Right lobe of liver (tissue), 6 donors: ENCODE data around the gene PFKFB3. TPM values are rescaled to one million over a fixed set of nuclear protein-coding genes. Genes with fewer than 3 reads are reported as not detected.
"Not testable (repeated sequence)": the region's sequence is repeated elsewhere in the genome, so short reads cannot be mapped to it uniquely, and the experiment has no call there.

Experiments
- ATAC-seq, 4 donors: fragments of 200-7000 bp; cut with Tn5 transposase; one replicate each; pipeline ENCODE4 v1.9.1; 2020; ENCODE audit warnings: mild to moderate bottlenecking in 4 of 4, moderate library complexity in 4 of 4
- DNase-seq, 3 donors: peaks; one replicate each; pipeline ENCODE4 v3.0.0-alpha.2; 2020
- H3K27ac ChIP-seq, 3 donors: fragments of 200-600 bp; one replicate each; pipeline ENCODE4 v1.8.0; 2022
- H3K27me3 ChIP-seq, 2 donors: fragments of 200-600 bp; one replicate each; pipeline ENCODE4 v1.8.0; 2022
- H3K36me3 ChIP-seq, 4 donors: fragments of 200-600 bp; sonication (generic) in 1 of 4; one replicate each; pipeline versions ENCODE4 v1.5.1 to v1.8.0; 2017 to 2022; ENCODE audit warnings: control low read depth in 1 of 4
- H3K4me1 ChIP-seq, 4 donors: fragments of 200-600 bp; sonication (generic) in 1 of 4; one replicate each; pipeline versions ENCODE4 v1.5.1 to v1.8.0; 2017 to 2022; ENCODE audit warnings: control low read depth in 1 of 4
- H3K4me3 ChIP-seq, 3 donors: fragments of 200-600 bp; one replicate each; pipeline ENCODE4 v1.8.0; 2022
- H3K9me3 ChIP-seq, 4 donors: fragments of 200-600 bp; sonication (generic) in 1 of 4; one replicate each; pipeline versions ENCODE4 v1.5.1 to v1.8.0; 2017 to 2022; ENCODE audit warnings: control low read depth in 1 of 4
- POLR2A ChIP-seq: fragments of 450-650 bp; IDR thresholded peaks from one replicate; pipeline ENCODE4 v1.6.1; 2017; ENCODE audit warnings: antibody characterized with exemption, mild to moderate bottlenecking
- WGBS: methylation state at CpG from one replicate; pipeline ENCODE4 v1.1.6; 2018; ENCODE audit warnings: low coverage, low lambda C conversion rate; ENCODE audit not compliant: insufficient coverage; ENCODE audit errors: missing lambda C conversion rate; 5-methylcytosine and 5-hydroxymethylcytosine counted together
- intact Hi-C, 2 donors: fragments of 100-400 bp; cut with DNase I; formaldehyde crosslinking; loops; one replicate each; pipeline versions ENCODE4 v1.11.2 to v1.14.1; 2022
- total RNA-seq, 6 experiments: library from RNA; depleted of rRNA in 2 of 6; stranded (reverse); fragments of >200 nt in 2 of 6; fragmentation: NEBNext Ultra II Directional in 3 of 6; extraction: Animal tissue kit (Norgen Biotek cat#: 25700) in 3 of 6; gene quantifications; one replicate each; pipeline versions ENCODE4 v1.1.0 to v1.2.4, GENCODE V29; 2016 to 2023
- TF ChIP-seq, protein P1 (sequence below), 4 donors: fragments of 200-600 bp in 3 of 4; fragments of 450-650 bp in 1 of 4; IDR thresholded peaks; one replicate each; pipeline versions ENCODE4 v1.5.1 to v1.8.0; 2016 to 2022; ENCODE audit warnings: antibody characterized with exemption in 4 of 4, mild to moderate bottlenecking in 2 of 4
- donor health status: DM: no; HTN: yes; CAD: no.
- donor health status: DM: no; HTN: no; CAD: no.
- donor health status: DM: no; HTN: no; CAD: no.
- donor health status: DM: no; HTN: yes; CAD: no.
- donor health status: DM: no; HTN: yes; CAD: no.

The PFKFB3 gene
- total RNA-seq, 6 experiments from 2014 or later = 6.8 to 57.8 (median 20.8) TPM

DNA sequence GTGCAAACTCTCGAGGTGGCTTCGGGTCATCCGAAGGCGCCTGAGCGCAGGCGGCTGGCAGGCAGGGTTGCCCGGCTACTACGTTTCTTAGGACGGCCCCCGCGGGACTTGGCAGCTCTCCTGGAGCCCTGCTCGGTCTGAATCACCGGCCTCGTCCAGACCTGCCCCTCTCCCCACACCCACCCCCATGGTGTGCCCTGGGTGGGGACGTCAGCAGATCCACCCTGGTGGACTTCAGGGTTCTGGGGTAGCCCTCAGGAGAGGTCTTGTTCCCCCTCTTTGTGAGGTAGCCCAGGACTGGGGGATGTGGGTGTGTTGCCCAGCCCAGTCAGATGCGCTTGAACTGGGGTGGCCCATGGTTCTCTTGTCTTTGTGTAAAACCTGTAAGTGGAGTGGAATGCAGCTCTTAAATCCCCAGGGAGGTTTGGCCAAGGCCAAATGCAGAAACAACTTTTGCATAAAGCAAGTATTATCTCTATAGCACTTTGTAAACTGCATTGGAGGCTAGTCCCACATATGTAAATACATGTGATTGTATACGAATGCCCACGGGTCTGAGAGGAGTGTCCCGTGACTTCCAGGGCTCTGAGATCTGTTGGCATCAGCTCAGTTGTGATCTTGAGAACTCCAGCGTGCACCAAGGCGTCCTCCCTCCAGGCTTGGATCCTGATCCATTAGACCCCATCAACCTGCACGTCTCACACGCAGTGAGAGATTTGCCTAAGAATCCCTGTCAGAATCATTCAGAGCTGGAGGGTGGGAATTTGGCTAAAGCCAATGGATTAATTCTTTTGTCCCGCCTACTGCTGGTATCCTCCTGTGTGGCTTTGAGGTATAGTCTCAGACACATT, 1.8 kb downstream of the PFKFB3 start:
- peak overlapping the region in 2 of 3 donors; percentile 31 to 93 for H3K27ac ChIP-seq
- H3K27me3 ChIP-seq = no peaks in the 10 kb centered on the region
- intact Hi-C loops = loop anchor here (5.0 kb wide), 1 partner anchor 198 kb away; no protein-coding TSS in a partner anchor
- peaks cover 0 to 38% (median 8%) of the 10 kb centered on the region in 4 donors for H3K4me1 ChIP-seq
- DNase-seq = peak; percentile 58 to 80 (median 67)
- no peak for TF ChIP-seq POLR2A
- TF ChIP-seq, protein P1, sequence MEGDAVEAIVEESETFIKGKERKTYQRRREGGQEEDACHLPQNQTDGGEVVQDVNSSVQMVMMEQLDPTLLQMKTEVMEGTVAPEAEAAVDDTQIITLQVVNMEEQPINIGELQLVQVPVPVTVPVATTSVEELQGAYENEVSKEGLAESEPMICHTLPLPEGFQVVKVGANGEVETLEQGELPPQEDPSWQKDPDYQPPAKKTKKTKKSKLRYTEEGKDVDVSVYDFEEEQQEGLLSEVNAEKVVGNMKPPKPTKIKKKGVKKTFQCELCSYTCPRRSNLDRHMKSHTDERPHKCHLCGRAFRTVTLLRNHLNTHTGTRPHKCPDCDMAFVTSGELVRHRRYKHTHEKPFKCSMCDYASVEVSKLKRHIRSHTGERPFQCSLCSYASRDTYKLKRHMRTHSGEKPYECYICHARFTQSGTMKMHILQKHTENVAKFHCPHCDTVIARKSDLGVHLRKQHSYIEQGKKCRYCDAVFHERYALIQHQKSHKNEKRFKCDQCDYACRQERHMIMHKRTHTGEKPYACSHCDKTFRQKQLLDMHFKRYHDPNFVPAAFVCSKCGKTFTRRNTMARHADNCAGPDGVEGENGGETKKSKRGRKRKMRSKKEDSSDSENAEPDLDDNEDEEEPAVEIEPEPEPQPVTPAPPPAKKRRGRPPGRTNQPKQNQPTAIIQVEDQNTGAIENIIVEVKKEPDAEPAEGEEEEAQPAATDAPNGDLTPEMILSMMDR (IDR thresholded peaks at IDR 0.05) = no peak
- WGBS = 23% methylated on average over 11 of the region's 24 CpGs
- peak in 2 of 4 donors; percentile 2 for ATAC-seq
- H3K36me3 ChIP-seq = no peaks in the 10 kb centered on the region
- H3K9me3 ChIP-seq = no peaks in the 10 kb centered on the region
- peak overlapping the region; percentile 61 to 88 (median 84) for H3K4me3 ChIP-seq

- H3K9me3 ChIP-seq, H3K27ac ChIP-seq, H3K36me3 ChIP-seq, intact Hi-C loops, H3K27me3 ChIP-seq, ATAC-seq, H3K4me3 ChIP-seq: not testable (repeated sequence)
- peaks cover 0 to 24% (median 5%) of the 10 kb centered on the region in 4 donors for H3K4me1 ChIP-seq
- 80% methylated on average over 2 of the region's 29 CpGs for WGBS
- DNase-seq = peak in 1 of 3 donors; percentile 47
Observed at GRCh38 chr10:6206486-6206885, 3.8 kb downstream of the PFKFB3 start.

DNA sequence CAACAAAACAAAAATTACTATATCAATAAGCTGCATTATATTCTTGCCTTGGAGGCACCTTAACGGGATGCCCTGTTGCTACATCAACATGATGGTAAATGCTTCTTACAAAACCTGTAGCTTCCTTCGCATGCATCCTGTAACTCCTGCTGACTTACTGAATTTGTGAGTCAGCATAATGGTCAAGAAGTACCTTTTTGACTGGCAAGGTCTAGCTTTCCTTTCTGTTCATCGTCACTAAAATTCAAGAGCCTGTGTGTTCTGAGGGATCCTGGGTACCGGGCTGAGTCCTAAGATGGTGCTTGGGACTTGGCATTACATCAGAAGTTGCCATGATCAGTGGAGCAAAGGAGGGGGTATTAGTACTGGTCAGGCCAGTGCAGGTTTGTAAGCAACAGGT, 4.9 kb downstream of the PFKFB3 start:
- DNase-seq = peak in 1 of 3 donors; percentile 7
- Histone ChIP-seq H3K27ac (no peak overlapping the region), H3K36me3 (no peaks in the 10 kb centered on the region), H3K4me3 (no peak overlapping the region), H3K4me1 (peaks cover 0 to 13% (median 0%) of the 10 kb centered on the region in 4 donors), H3K9me3 (no peaks in the 10 kb centered on the region), H3K27me3 (no peaks in the 10 kb centered on the region)
- WGBS = 68% methylated on average over 4 of the region's 4 CpGs
- no peak for ATAC-seq
- TF ChIP-seq POLR2A = no peak
- TF ChIP-seq, protein P1 (IDR thresholded peaks at IDR 0.05) = no peak
- intact Hi-C loops = no loop called here

DNA sequence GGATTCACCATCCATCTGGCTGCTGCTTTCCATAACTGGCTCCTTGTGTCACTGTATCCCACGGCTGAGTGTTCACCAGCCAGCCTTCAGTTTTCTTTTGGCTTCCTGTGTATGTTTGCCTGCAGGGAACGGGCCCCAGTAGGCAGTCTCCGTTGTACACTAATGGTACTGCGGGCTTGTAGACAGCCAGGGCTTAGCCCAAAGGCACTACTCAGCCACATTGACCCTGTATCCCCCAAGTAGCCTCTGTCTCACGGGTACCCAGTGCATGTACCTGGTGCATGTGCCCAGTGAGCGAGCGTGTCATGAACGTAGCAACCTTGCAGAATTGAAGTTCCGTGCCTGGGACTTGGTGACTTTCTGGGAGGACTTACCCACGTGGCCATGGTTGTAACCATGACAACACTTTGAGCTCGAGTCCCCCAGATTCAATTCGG, 6.1 kb downstream of the PFKFB3 start:
- no peak for ATAC-seq
- Histone ChIP-seq H3K4me3 (no peak overlapping the region), H3K36me3 (peaks cover 0 to 3% (median 1%) of the 10 kb centered on the region in 4 donors), H3K27me3 (no peaks in the 10 kb centered on the region), H3K9me3 (no peaks in the 10 kb centered on the region), H3K27ac (no peak overlapping the region), H3K4me1 (peaks cover 0 to 8% (median 0%) of the 10 kb centered on the region in 4 donors)
- TF ChIP-seq, protein P1 (IDR thresholded peaks at IDR 0.05) = no peak
- TF ChIP-seq POLR2A = no peak
- intact Hi-C loops = no loop called here
- WGBS = 57% methylated on average over 9 of the region's 12 CpGs
- DNase-seq = peak in 1 of 3 donors; percentile 25

DNA sequence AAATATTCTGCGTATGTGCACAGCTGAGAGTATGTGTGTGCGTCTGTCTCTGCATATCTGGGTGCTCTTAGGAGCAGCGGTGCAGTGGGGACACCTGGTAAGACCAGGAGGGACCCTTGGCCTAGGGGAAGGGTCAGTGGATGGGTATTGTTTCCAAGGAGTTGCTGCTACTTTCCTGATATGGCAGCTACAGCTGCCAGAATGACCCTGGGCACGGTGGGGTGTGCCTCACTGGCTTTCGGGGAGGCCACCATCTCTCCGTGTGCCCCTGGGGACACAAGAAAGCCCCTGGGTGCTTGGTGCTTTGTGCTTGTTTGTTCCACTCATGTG, 8.6 kb downstream of the PFKFB3 start:
- Histone ChIP-seq H3K27ac (no peak overlapping the region), H3K9me3 (no peaks in the 10 kb centered on the region), H3K4me3 (no peak overlapping the region), H3K27me3 (no peaks in the 10 kb centered on the region), H3K4me1 (no peaks in the 10 kb centered on the region), H3K36me3 (peaks cover 0 to 24% (median 4%) of the 10 kb centered on the region in 4 donors)
- 71% methylated on average over 4 of the region's 6 CpGs for WGBS
- intact Hi-C loops = no loop called here
- ATAC-seq (no peak), DNase-seq (no peak)
- TF ChIP-seq, protein P1 (IDR thresholded peaks at IDR 0.05) = no peak
- no peak for TF ChIP-seq POLR2A
